IMR-90 (cell line): ENCODE measurements around the gene RAD51B. TPM values are rescaled to one million over a fixed set of nuclear protein-coding genes. Genes with fewer than 3 reads are reported as not detected.

Experiments
- ATAC-seq: fragments of 200-7000 bp; cut with Tn5 transposase; 2 replicates; pipeline ENCODE4 v1.9.1; 2020; ENCODE audit warnings: low read depth, mild to moderate bottlenecking, moderate library complexity
- BruUV-seq: library from RNA; stranded (reverse); fragments of 400-500 nt; replicated peaks from 2 replicates; lab custom pipeline; 2021; lab: Mats Ljungman, UMichigan
- CTCF ChIA-PET: fragments of 300-600 bp; formaldehyde crosslinking; extraction: SDS; loops from one replicate; lab custom pipeline; 2021; ENCODE audit warnings: antibody characterized with exemption; lab: Yijun Ruan, JAX
- POLR2A ChIA-PET: fragments of 300-600 bp; sonication (Branson Sonifier 250); formaldehyde crosslinking; loops from one replicate; lab custom pipeline; 2022; ENCODE audit warnings: antibody characterized with exemption; ENCODE audit not compliant: unreplicated experiment; lab: Charles Lee
- DNase-seq: peaks from one replicate; pipeline ENCODE4 v3.0.0; 2013
- H2AFZ ChIP-seq: replicated peaks from 2 replicates; pipeline ENCODE3; 2013; ENCODE audit warnings: low read length, mild to moderate bottlenecking; ENCODE audit not compliant: poor library complexity
- H2AK5ac ChIP-seq: 2 replicates; pipeline ENCODE4 v1.6.1; 2013; ENCODE audit warnings: low read depth, low read length, inconsistent platforms
- H2AK9ac ChIP-seq: replicated peaks from 2 replicates; pipeline ENCODE3; 2013; ENCODE audit warnings: mild to moderate bottlenecking, low read depth, low read length, moderate library complexity; ENCODE audit not compliant: poor library complexity
- H2BK120ac ChIP-seq: 2 replicates; pipeline ENCODE4 v1.6.1; 2013; ENCODE audit warnings: low read depth, low read length, inconsistent platforms
- H2BK15ac ChIP-seq: 3 replicates; pipeline ENCODE4 v1.6.1; 2013; ENCODE audit warnings: low read depth, low read length, inconsistent platforms
- H2BK20ac ChIP-seq: 2 replicates; pipeline ENCODE4 v1.6.1; 2013; ENCODE audit warnings: low read depth, mild to moderate bottlenecking, inconsistent platforms, low read length, moderate library complexity
- H2BK5ac ChIP-seq: 2 replicates; pipeline ENCODE4 v1.6.1; 2013; ENCODE audit warnings: mild to moderate bottlenecking, low read depth, low read length, inconsistent platforms; ENCODE audit not compliant: poor library complexity, severe bottlenecking
- H3K14ac ChIP-seq: replicated peaks from 2 replicates; pipeline ENCODE4 v1.6.1; 2013; ENCODE audit warnings: low read depth, low read length, inconsistent platforms
- H3K18ac ChIP-seq: 2 replicates; pipeline ENCODE4 v1.6.1; 2013; ENCODE audit warnings: low read depth, low read length, control low read depth
- H3K23ac ChIP-seq: 2 replicates; pipeline ENCODE4 v1.6.1; 2013; ENCODE audit warnings: low read depth, low read length, inconsistent platforms
- H3K27ac ChIP-seq: 2 replicates; pipeline ENCODE4 v1.5.1; 2013; ENCODE audit warnings: mild to moderate bottlenecking, control low read depth, low read length; ENCODE audit not compliant: insufficient read depth
- H3K27me3 ChIP-seq: 2 replicates; pipeline ENCODE4 v1.6.1; 2013; ENCODE audit warnings: low read length; ENCODE audit not compliant: control insufficient read depth, insufficient read depth
- H3K36me3 ChIP-seq: 2 replicates; pipeline ENCODE4 v1.6.1; 2013; ENCODE audit warnings: low read length, mixed read lengths; ENCODE audit not compliant: control insufficient read depth, insufficient read depth
- H3K4ac ChIP-seq: 2 replicates; pipeline ENCODE4 v1.6.1; 2013; ENCODE audit warnings: low read depth, low read length, inconsistent platforms
- H3K4me1 ChIP-seq: 2 replicates; pipeline ENCODE4 v1.6.1; 2013; ENCODE audit warnings: low read length, mixed read lengths; ENCODE audit not compliant: control insufficient read depth, insufficient read depth
- H3K4me2 ChIP-seq: 2 replicates; pipeline ENCODE4 v1.6.1; 2013; ENCODE audit warnings: low read depth, mild to moderate bottlenecking, control low read depth, low read length, moderate library complexity
- H3K4me3 ChIP-seq: 2 replicates; pipeline ENCODE4 v1.5.1; 2013; ENCODE audit warnings: low read depth, mild to moderate bottlenecking, control low read depth, low read length, moderate library complexity; ENCODE audit not compliant: insufficient read depth
- H3K56ac ChIP-seq: 2 replicates; pipeline ENCODE4 v1.6.1; 2013; ENCODE audit warnings: low read length, inconsistent platforms; ENCODE audit not compliant: insufficient read depth; ENCODE audit errors: extremely low read depth
- H3K79me1 ChIP-seq, 2 experiments: 2 replicates each; pipeline ENCODE4 v1.6.1; 2013; ENCODE audit warnings: low read length in 2 of 2, inconsistent platforms in 1 of 2, low read depth in 1 of 2
- H3K9ac ChIP-seq: 2 replicates; pipeline ENCODE4 v1.6.1; 2013; ENCODE audit warnings: low read depth, low read length, control low read depth
- H3K9me1 ChIP-seq: 2 replicates; pipeline ENCODE4 v1.6.1; 2013; ENCODE audit warnings: low read length, inconsistent platforms; ENCODE audit not compliant: insufficient read depth
- H3K9me3 ChIP-seq: 2 replicates; pipeline ENCODE4 v1.6.1; 2013; ENCODE audit warnings: low read length; ENCODE audit not compliant: control insufficient read depth, insufficient read depth
- H4K20me1 ChIP-seq: 2 replicates; pipeline ENCODE4 v1.6.1; 2013; ENCODE audit warnings: low read length, inconsistent platforms; ENCODE audit not compliant: insufficient read depth
- H4K5ac ChIP-seq: 2 replicates; pipeline ENCODE4 v1.6.1; 2013; ENCODE audit warnings: mild to moderate bottlenecking, low read depth, low read length, control low read depth
- H4K8ac ChIP-seq, 2 experiments: 2 replicates each; pipeline ENCODE4 v1.6.1; 2013; ENCODE audit warnings: low read depth in 2 of 2, low read length in 2 of 2, control low read depth in 1 of 2, inconsistent platforms in 1 of 2
- H4K91ac ChIP-seq: 2 replicates; pipeline ENCODE4 v1.6.1; 2013; ENCODE audit warnings: low read depth, low read length, inconsistent platforms; ENCODE audit not compliant: insufficient read depth
- BHLHE40 ChIP-seq: fragments of 150-350 bp; IDR thresholded peaks from 2 replicates; pipeline ENCODE4 v1.6.1; 2016; ENCODE audit warnings: mild to moderate bottlenecking, low read depth, low read length
- MAZ ChIP-seq: IDR thresholded peaks from 2 replicates; pipeline ENCODE4 v1.6.1; 2012; ENCODE audit warnings: low read depth, mild to moderate bottlenecking, low read length, improper control_type of control experiment, moderate library complexity, borderline replicate concordance
- NFE2L2 ChIP-seq: fragments of 150-350 bp; IDR thresholded peaks from 2 replicates; pipeline ENCODE4 v1.6.1; 2016; ENCODE audit warnings: low read depth, mild to moderate bottlenecking, low read length
- RCOR1 ChIP-seq: IDR thresholded peaks from 2 replicates; pipeline ENCODE4 v1.6.1; 2012; ENCODE audit warnings: mild to moderate bottlenecking, low read length, improper control_type of control experiment; ENCODE audit not compliant: insufficient replicate concordance
- WGBS, 2 experiments: methylation state at CpG; one replicate each; pipeline versions ENCODE4 v1.1.5 to v1.1.7; 2013; ENCODE audit warnings: missing lambda C conversion rate in 2 of 2; ENCODE audit not compliant: insufficient read length in 1 of 2; ENCODE audit errors: extremely low coverage in 2 of 2; 5-methylcytosine and 5-hydroxymethylcytosine counted together
- dilution Hi-C: fragments of 300-500 bp; cut with HindIII; formaldehyde crosslinking; loops from one replicate; pipeline ENCODE4 v1.14.3; 2018; ENCODE audit warnings: low sequenced_read_pairs; ENCODE audit not compliant: unreplicated experiment
- in situ Hi-C: fragments of 300-500 bp; cut with MboI; formaldehyde crosslinking; loops from 3 replicates; pipeline ENCODE4 v1.14.3; 2019; ENCODE audit warnings: low sequenced_read_pairs, inconsistent platforms, mixed read lengths
- intact Hi-C: fragments of 100-400 bp; cut with micrococcal nuclease; formaldehyde crosslinking; loops from 2 replicates; pipeline ENCODE4 v1.10.0; 2022
- polyA plus RNA-seq, 3 experiments: library from polyadenylated mRNA; depleted of rRNA; stranded (reverse); fragments of >200 nt; gene quantifications; 2 replicates each; pipeline ENCODE4 v1.2.3, GENCODE V29; 2012; ENCODE audit warnings: low replicate concordance in 1 of 3
- total RNA-seq: library from RNA; depleted of rRNA; stranded (reverse); fragments of >200 nt; gene quantifications from 2 replicates; pipeline ENCODE4 v1.2.3, GENCODE V29; 2012

The RAD51B gene
- total and polyA plus RNA-seq, 2 of the 4 experiments (the other 2 are of a cell fraction): 5.1 to 18.8 TPM

DNA sequence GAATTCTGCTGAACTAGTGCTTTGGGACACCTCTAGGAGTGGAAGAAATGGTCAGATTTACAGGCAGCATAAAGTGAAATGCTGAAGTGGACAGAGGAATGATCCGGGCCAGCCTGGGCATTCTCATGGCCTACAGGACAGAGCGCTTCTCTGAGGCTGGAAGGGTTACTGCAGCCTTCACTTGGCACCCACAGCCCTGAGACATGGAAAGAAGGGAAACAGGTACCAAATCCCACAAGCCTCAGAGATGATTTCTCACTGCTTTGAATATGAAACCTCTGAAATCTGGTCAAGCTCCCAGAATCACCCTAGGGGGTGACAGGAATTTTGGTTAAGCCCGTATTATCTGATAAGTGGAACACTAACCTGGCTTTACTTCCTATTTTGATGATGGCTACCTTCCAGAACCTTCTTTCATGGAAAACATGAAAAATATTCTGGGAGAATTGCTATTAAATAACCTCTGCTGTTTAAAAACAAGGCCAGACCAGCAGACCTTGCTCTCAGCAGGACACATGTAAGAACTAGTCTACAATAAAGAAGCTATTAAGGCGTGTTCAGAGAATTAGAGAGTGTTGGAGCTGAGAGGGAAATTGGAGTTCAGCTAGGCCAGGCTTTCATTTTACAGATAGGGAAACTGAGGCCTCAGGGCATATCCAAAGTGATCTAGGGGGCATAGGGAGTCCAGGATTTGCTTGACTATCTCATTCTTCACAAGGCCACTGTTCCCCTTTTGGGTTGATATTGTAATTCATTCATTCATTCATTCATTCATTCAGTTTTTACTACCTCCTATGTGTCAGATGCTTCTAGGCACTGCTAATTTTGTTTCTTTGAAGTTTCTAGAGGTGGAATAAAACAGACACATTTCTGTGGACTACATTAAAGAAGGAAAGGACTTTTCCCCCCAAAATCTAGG is 691.8 kb downstream of the RAD51B start (continued):
- no peak for TF ChIP-seq RCOR1
- TF ChIP-seq NFE2L2: no peak

DNA sequence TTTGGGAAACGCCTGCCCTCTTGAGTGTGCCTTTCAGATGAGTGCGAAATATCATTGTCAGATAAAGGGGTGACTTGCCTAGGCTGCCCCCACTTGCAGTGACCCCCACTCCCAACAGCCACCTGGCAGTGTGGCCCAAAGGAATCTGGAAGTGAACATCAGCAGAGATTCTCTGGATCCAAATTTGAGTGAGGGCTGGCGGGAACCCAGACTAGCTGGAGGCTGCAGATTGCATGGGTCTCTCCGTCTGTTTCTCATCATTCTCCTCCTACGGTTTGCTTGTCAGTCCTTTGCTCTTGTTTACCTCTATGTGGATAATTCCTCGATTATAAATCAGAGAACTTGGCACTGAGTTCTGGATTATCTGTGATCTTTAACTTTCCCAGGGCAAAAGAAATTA is 692.5 kb downstream of the RAD51B start:
- peak overlapping the region; percentile 28; the same call in 1 of the 2 replicates for H2BK20ac ChIP-seq
- peak overlapping the region; percentile 44; the same call in 1 of the 2 replicates for H4K91ac ChIP-seq
- peaks cover 25% of the 10 kb centered on the region for H3K9me1 ChIP-seq
- POLR2A ChIA-PET: no interaction called here
- H3K9me3 ChIP-seq: no peaks in the 10 kb centered on the region
- no peaks in the 10 kb centered on the region for H4K20me1 ChIP-seq
- H3K4me2 ChIP-seq: no peak overlapping the region
- no peaks in the 10 kb centered on the region for H3K79me1 ChIP-seq
- H3K27ac ChIP-seq: no peak overlapping the region
- dilution Hi-C loops (no loop called here), in situ Hi-C loops (no loop called here), intact Hi-C loops (no loop called here)
- H2AFZ ChIP-seq: no peak overlapping the region
- peak overlapping the region; percentile 49; the same call in 1 of the 2 replicates for H2BK120ac ChIP-seq
- H2AK9ac ChIP-seq: no peak overlapping the region
- H3K4me1 ChIP-seq: peaks cover 19% of the 10 kb centered on the region
- H2BK5ac ChIP-seq: no peak overlapping the region
- ATAC-seq: no peak
- no peak overlapping the region for H3K14ac ChIP-seq
- H4K5ac ChIP-seq: no peak overlapping the region
- no peak overlapping the region for H3K4me3 ChIP-seq
- peak; percentile 72 for DNase-seq
- H2BK15ac ChIP-seq: no peak overlapping the region; the same call in 2 of the 3 replicates
- peak overlapping the region; percentile 53; the same call in 1 of the 2 replicates for H2AK5ac ChIP-seq
- H3K23ac ChIP-seq: no peak overlapping the region
- TF ChIP-seq MAZ (no peak), BHLHE40 (no peak)
- BruUV-seq: no TSS peak
- no peak overlapping the region; the same call in 1 of the 2 replicates for H3K18ac ChIP-seq
- no CpG with 5 or more reads among the region's 6 CpGs for WGBS, 2 experiments
- H3K36me3 ChIP-seq: no peaks in the 10 kb centered on the region
- H3K4ac ChIP-seq: peak overlapping the region; percentile 30
- H4K8ac ChIP-seq: no peak overlapping the region
- no peak overlapping the region for H3K9ac ChIP-seq
- H3K27me3 ChIP-seq: no peaks in the 10 kb centered on the region
- CTCF ChIA-PET: interaction anchor here (0.5 kb wide), 1 partner anchor 292 kb away, joined by 6 read pairs; no protein-coding TSS in a partner anchor
- no peak overlapping the region for H3K56ac ChIP-seq
